Prostate gland (tissue), 2 donors: ENCODE data around the gene UPF3B. TPM values are rescaled to one million over a fixed set of nuclear protein-coding genes. Genes with fewer than 3 reads are reported as not detected.

ENCODE experiments used
- DNase-seq: peaks from one replicate; pipeline ENCODE4 v3.0.0-alpha.2; 2019; ENCODE audit warnings: low spot score
- H3K27ac ChIP-seq, 2 donors: fragments of 200-600 bp; sonication (generic); 2 replicates each; pipeline ENCODE4 v1.5.1; 2017 to 2019
- H3K27me3 ChIP-seq: fragments of 200-600 bp; sonication (generic); replicated peaks from 2 replicates; pipeline ENCODE4 v1.5.1; 2019; ENCODE audit not compliant: insufficient read depth
- H3K36me3 ChIP-seq, 2 donors: fragments of 200-600 bp; sonication (generic); 1 replicate in 1 of 2; 2 replicates in 1 of 2; pipeline versions ENCODE4 v1.5.1 to v1.8.1; 2017 to 2019
- H3K4me1 ChIP-seq: fragments of 200-600 bp; sonication (generic); replicated peaks from 2 replicates; pipeline ENCODE4 v1.5.1; 2019
- H3K4me3 ChIP-seq, 2 donors: fragments of 200-600 bp; sonication (generic); 2 replicates each; pipeline ENCODE4 v1.5.1; 2017 to 2019
- H3K9me3 ChIP-seq: fragments of 200-600 bp; sonication (generic); 2 replicates; pipeline ENCODE4 v1.5.1; 2017
- CTCF ChIP-seq, 4 experiments: fragments of 200-600 bp in 2 of 4; fragments of 450-650 bp in 2 of 4; sonication (generic) in 2 of 4; IDR thresholded peaks; 1 replicate in 3 of 4; 2 replicates in 1 of 4; pipeline ENCODE4 v1.5.1; 2016 to 2019; ENCODE audit warnings: antibody characterized with exemption in 4 of 4, mild to moderate bottlenecking in 2 of 4, moderate library complexity in 2 of 4
- POLR2A ChIP-seq: fragments of 450-650 bp; IDR thresholded peaks from one replicate; pipeline ENCODE4 v1.6.1; 2016; ENCODE audit warnings: antibody characterized with exemption, mild to moderate bottlenecking
- POLR2AphosphoS5 ChIP-seq: sonication (generic); formaldehyde crosslinking; IDR thresholded peaks from one replicate; pipeline ENCODE4 v1.6.1; 2017; ENCODE audit warnings: antibody characterized with exemption
- WGBS: methylation state at CpG from one replicate; pipeline ENCODE4 v1.1.5; 2018; 5-methylcytosine and 5-hydroxymethylcytosine counted together
- intact Hi-C: fragments of 100-400 bp; cut with DNase I; formaldehyde crosslinking; loops from one replicate; pipeline ENCODE4 v1.14.2; 2022
- small RNA-seq, 2 donors: library from RNA; depleted of rRNA; stranded (forward); fragments of <200 nt; gene quantifications; one replicate each; pipeline ENCODE3, GENCODE V24; 2016
- total RNA-seq, 2 donors: library from RNA; depleted of rRNA; stranded (reverse); fragments of >200 nt; gene quantifications; one replicate each; pipeline ENCODE4 v1.1.0, GENCODE V29; 2016

UPF3B gene
- total RNA-seq, 2 donors from 2014 or later, result 3.9 to 5.2 TPM

- Histone ChIP-seq H3K36me3 (no peaks in the 10 kb centered on the region), H3K27me3 (no peaks in the 10 kb centered on the region), H3K4me3 (no peak overlapping the region), H3K4me1 (no peaks in the 10 kb centered on the region), H3K9me3 (no peaks in the 10 kb centered on the region), H3K27ac (no peak overlapping the region)
- DNase-seq, result no peak
- 100% methylated on average over 2 of the region's 2 CpGs for WGBS
- no peak for TF ChIP-seq CTCF (IDR thresholded peaks at IDR 0.05)
- no peak for TF ChIP-seq POLR2AphosphoS5
- intact Hi-C loops, result no loop called here
Measured at GRCh38 chrX:119801253-119802221, 51.2 kb downstream of the UPF3B start.

- no peaks in the 10 kb centered on the region for H3K4me1 ChIP-seq
- intact Hi-C loops, result loop anchor here (5.0 kb wide), 1 partner anchor 81 kb away; the partner anchor contains the start of genes NDUFA1 and RNF113A
- under 1% methylated on average over 49 of the region's 58 CpGs for WGBS
- H3K9me3 ChIP-seq, result no peaks in the 10 kb centered on the region
- no peaks in the 10 kb centered on the region for H3K36me3 ChIP-seq
- H3K27ac ChIP-seq, result peak within 1 kb of the TSS; percentile 93 to 94
- peak within 1 kb of the TSS; percentile 45 to 57 for H3K4me3 ChIP-seq
- TF ChIP-seq CTCF (IDR thresholded peaks at IDR 0.05), result no peak
- peak; percentile 70 for TF ChIP-seq POLR2AphosphoS5
- TF ChIP-seq POLR2A, result peak; percentile 62
- peak; percentile 80 for DNase-seq
- no peaks in the 10 kb centered on the region for H3K27me3 ChIP-seq
Measured at GRCh38 chrX:119791437-119792231, 61.1 kb downstream of the UPF3B start, which contains the start of gene RPL39. RPL39 (minus strand) TSS chrX:119791630; CDS start chrX:119791576, 54 bp downstream.

DNA sequence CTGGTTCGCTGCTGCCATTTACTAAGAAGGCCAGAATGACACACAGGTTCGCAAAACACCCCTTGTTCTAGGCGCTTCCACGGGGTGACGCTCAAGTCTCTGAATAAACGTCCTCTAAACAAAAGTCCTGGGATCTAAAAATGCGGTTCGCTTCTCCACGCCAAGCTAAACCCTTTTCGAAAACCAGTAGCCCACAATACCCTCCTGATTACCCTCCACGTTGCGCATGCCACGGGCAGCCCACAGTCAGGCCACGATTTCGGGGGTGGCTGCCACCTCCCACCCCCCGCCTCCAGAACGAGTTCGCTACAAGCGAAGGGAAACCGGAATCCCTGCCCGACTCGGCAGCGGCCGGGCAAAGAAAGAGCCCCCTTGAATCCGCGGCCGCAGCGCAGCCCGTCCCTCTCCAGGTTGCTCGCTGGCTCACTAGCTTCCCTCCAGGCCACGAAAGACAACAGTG, 61.8 kb downstream of the UPF3B start:
- no peaks in the 10 kb centered on the region for H3K36me3 ChIP-seq
- peak overlapping the region; percentile 45 to 57 for H3K4me3 ChIP-seq
- no peaks in the 10 kb centered on the region for H3K27me3 ChIP-seq
- H3K27ac ChIP-seq, result peak overlapping the region; percentile 93 to 94
- no peaks in the 10 kb centered on the region for H3K4me1 ChIP-seq
- WGBS, result 0% methylated on average over 25 of the region's 31 CpGs
- peak; percentile 4 for DNase-seq
- intact Hi-C loops, result loop anchor here (5.0 kb wide), 1 partner anchor 81 kb away; the partner anchor contains the start of genes NDUFA1 and RNF113A
- TF ChIP-seq POLR2A, result no peak
- no peak for TF ChIP-seq CTCF (IDR thresholded peaks at IDR 0.05)
- TF ChIP-seq POLR2AphosphoS5, result no peak
- no peaks in the 10 kb centered on the region for H3K9me3 ChIP-seq

DNA sequence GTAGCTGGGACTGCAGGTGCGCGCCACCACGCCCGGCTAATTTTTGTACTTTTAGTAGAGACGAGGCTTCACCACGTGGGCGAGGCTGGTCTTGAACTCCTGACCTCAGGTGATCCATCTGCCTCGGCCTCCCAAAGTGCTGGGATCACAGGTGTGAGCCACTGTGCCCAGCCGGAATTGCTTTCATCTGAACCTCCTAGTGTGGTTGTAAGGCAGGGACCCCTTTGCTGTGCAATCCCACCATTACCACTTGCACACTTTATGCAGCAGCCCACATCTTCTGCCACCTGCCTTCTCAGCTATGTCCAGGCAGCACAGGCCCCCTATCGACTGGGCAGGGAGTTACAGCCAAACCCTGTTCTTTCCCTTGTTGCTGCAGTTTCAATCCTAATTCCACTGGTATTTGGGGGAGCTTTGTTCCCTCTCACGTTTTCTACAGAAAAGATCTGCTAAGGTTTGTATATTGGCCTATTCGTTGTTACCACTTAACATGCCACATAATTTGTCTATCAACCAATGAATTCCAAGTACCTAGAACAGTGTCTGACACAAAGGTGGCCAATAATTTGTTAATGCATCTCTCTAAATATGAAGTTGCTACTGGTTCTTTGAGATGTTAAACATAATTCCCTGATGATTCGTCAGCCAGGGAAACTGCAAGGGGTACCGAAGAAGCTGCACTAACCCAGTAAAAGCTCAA, 67.9 kb downstream of the UPF3B start:
- intact Hi-C loops, result no loop called here
- TF ChIP-seq CTCF (IDR thresholded peaks at IDR 0.05) (no peak), POLR2AphosphoS5 (no peak), POLR2A (no peak)
- Histone ChIP-seq H3K27ac (no peak overlapping the region), H3K36me3 (no peaks in the 10 kb centered on the region), H3K4me1 (no peaks in the 10 kb centered on the region), H3K9me3 (no peaks in the 10 kb centered on the region), H3K4me3 (no peak overlapping the region), H3K27me3 (no peaks in the 10 kb centered on the region)
- no peak for DNase-seq
- WGBS, result 69% methylated on average over 7 of the region's 14 CpGs

Small RNA genes within 50 kb of the gene (small RNA-seq; reads per million reads assigned to genes)
- gene SNORA69, result 0 reads per million in 2 donors

Other genes with a start within 250 kb of the UPF3B start
- gene NKRF, start 246.5 kb downstream of the UPF3B start, total RNA-seq, result 1 to 10 TPM; 6.6 to 6.9 TPM
- 100 to 1,000 TPM in 1 of 2 donors, 10 to 100 TPM in 1; 20.5 to 175 TPM for gene SEPTIN6, start 159.8 kb downstream of the UPF3B start, total RNA-seq
- 10 to 100 TPM in 1 of 2 donors, not detected in 1; 13.9 TPM for gene SOWAHD, start 94.4 kb downstream of the UPF3B start, total RNA-seq
- 1,000 to 10,000 TPM; 2,133 to 2,412 TPM for gene RPL39, start 61.3 kb downstream of the UPF3B start, total RNA-seq
- gene RNF113A, start 18.8 kb upstream of the UPF3B start, total RNA-seq, result 10 to 100 TPM; 10.5 to 13.2 TPM
- 10 to 100 TPM; 54.6 to 96.5 TPM for gene NDUFA1, start 18.9 kb upstream of the UPF3B start, total RNA-seq
- gene AKAP14, start 42.9 kb upstream of the UPF3B start, total RNA-seq, result 1 to 10 TPM in 1 of 2 donors, not detected in 1; 1.4 TPM
- 10 to 100 TPM in 1 of 2 donors, 1 to 10 TPM in 1; 6.4 to 12.0 TPM for gene NKAP, start 90.8 kb upstream of the UPF3B start, total RNA-seq
- under 1 TPM in 1 of 2 donors, not detected in 1; 0.97 TPM for gene RHOXF2B, start 224.7 kb upstream of the UPF3B start, total RNA-seq